Left ventricle myocardium inferior (tissue), 1 donor: ENCODE results near the gene MRPS17. TPM values are rescaled to one million over a fixed set of nuclear protein-coding genes. Genes with fewer than 3 reads are reported as not detected.
A peak's percentile ranks its signal among the peaks of the same experiment; 100 is the strongest.

Experiments used
- DNase-seq: peaks from one replicate; pipeline ENCODE4 v3.0.0-alpha.2; 2020
- H3K27ac ChIP-seq: fragments of 200-600 bp; replicated peaks from 2 replicates; pipeline ENCODE4 v1.8.0; 2021
- H3K27me3 ChIP-seq: fragments of 200-600 bp; 2 replicates; pipeline ENCODE4 v1.8.0; 2021; ENCODE audit warnings: low read depth
- H3K36me3 ChIP-seq: fragments of 200-600 bp; 2 replicates; pipeline ENCODE4 v1.8.0; 2021
- H3K4me1 ChIP-seq: fragments of 200-600 bp; 2 replicates; pipeline ENCODE4 v1.8.0; 2021
- H3K4me3 ChIP-seq: fragments of 200-600 bp; 2 replicates; pipeline ENCODE4 v1.8.0; 2021; ENCODE audit warnings: mild to moderate bottlenecking, moderate library complexity
- H3K9me3 ChIP-seq: fragments of 200-600 bp; replicated peaks from 2 replicates; pipeline ENCODE4 v1.8.0; 2021
- CTCF ChIP-seq: fragments of 200-600 bp; IDR thresholded peaks from 2 replicates; pipeline ENCODE4 v1.8.0; 2021; ENCODE audit warnings: antibody characterized with exemption, mild to moderate bottlenecking, borderline replicate concordance
- intact Hi-C: fragments of 100-400 bp; cut with micrococcal nuclease; formaldehyde crosslinking; loops from one replicate; pipeline ENCODE4 v1.11.0; 2022
- total RNA-seq: library from RNA; stranded (reverse); fragmentation: NEBNext Ultra II Directional; extraction: Animal tissue kit (Norgen Biotek cat#: 25700); gene quantifications from one replicate; pipeline ENCODE4 v1.2.1, GENCODE V29; 2021
- donor health status: DM: no; HTN: yes; CAD: no; lungs with severe emphysema.

The MRPS17 gene
- total RNA-seq, 1 donor from 2014 or later = 19.4 TPM

- Histone ChIP-seq H3K27ac (peak overlapping the region; percentile 91), H3K9me3 (no peaks in the 10 kb centered on the region), H3K36me3 (peaks cover 5% of the 10 kb centered on the region), H3K4me1 (peaks cover 64% of the 10 kb centered on the region), H3K27me3 (no peaks in the 10 kb centered on the region), H3K4me3 (peak overlapping the region; percentile 64)
- TF ChIP-seq CTCF = no peak
- intact Hi-C loops = no loop called here
- peak; percentile 38 for DNase-seq
These were observed 14.2 kb downstream of the MRPS17 start for GRCh38 chr7:55965805-55966421.

- H3K4me1 ChIP-seq = peaks cover 67% of the 10 kb centered on the region
These were observed 15.2 kb downstream of the MRPS17 start for GRCh38 chr7:55966851-55967250.

GRCh38 chr7:55969391-55969790, 17.7 kb downstream of the MRPS17 start:
- no peaks in the 10 kb centered on the region for H3K9me3 ChIP-seq
- H3K36me3 ChIP-seq = peaks cover 5% of the 10 kb centered on the region
- H3K4me3 ChIP-seq = no peak overlapping the region
- H3K27me3 ChIP-seq = no peaks in the 10 kb centered on the region
- DNase-seq = no peak
- intact Hi-C loops = no loop called here
- TF ChIP-seq CTCF = no peak
- peak overlapping the region; percentile 91 for H3K27ac ChIP-seq
- peaks cover 86% of the 10 kb centered on the region for H3K4me1 ChIP-seq

More at GRCh38 chr7:55966851-55967250, 15.2 kb downstream of the MRPS17 start:
- peak overlapping the region; percentile 91 for H3K27ac ChIP-seq
- H3K27me3 ChIP-seq = no peaks in the 10 kb centered on the region
- TF ChIP-seq CTCF = no peak
- DNase-seq = no peak
- H3K9me3 ChIP-seq = no peaks in the 10 kb centered on the region
- peaks cover 5% of the 10 kb centered on the region for H3K36me3 ChIP-seq
- intact Hi-C loops = no loop called here
- H3K4me3 ChIP-seq = peak overlapping the region; percentile 64

- peaks cover 86% of the 10 kb centered on the region for H3K4me1 ChIP-seq
- no peak for DNase-seq
- no peak for TF ChIP-seq CTCF
- H3K36me3 ChIP-seq = peaks cover 5% of the 10 kb centered on the region
- no peaks in the 10 kb centered on the region for H3K9me3 ChIP-seq
- H3K27me3 ChIP-seq = no peaks in the 10 kb centered on the region
- H3K27ac ChIP-seq = peak overlapping the region; percentile 91
- H3K4me3 ChIP-seq = peak overlapping the region; percentile 47
- intact Hi-C loops = no loop called here
These were observed 18.9 kb downstream of the MRPS17 start for GRCh38 chr7:55970561-55970960.

GRCh38 chr7:55970978-55971377, 19.3 kb downstream of the MRPS17 start:
- H3K4me3 ChIP-seq = peak overlapping the region; percentile 47
- no peaks in the 10 kb centered on the region for H3K9me3 ChIP-seq
- peaks cover 83% of the 10 kb centered on the region for H3K4me1 ChIP-seq
- H3K27ac ChIP-seq = peak overlapping the region; percentile 91
- DNase-seq = no peak
- no peak for TF ChIP-seq CTCF
- intact Hi-C loops = no loop called here
- H3K27me3 ChIP-seq = no peaks in the 10 kb centered on the region
- H3K36me3 ChIP-seq = peaks cover 5% of the 10 kb centered on the region
